HG03342 (cell line): ENCODE measurements around the gene KLHL33.
A peak's percentile ranks its signal among the peaks of the same experiment; 100 is the strongest.

ENCODE experiments used
- ATAC-seq: cut with Tn5 transposase; IDR thresholded peaks from one replicate; pipeline ENCODE4 v1.9.1; 2021; ENCODE audit warnings: mild to moderate bottlenecking, moderate library complexity; ENCODE audit not compliant: unreplicated experiment

Gene KLHL33

GRCh38 chr14:20415782-20416206 lies 20.2 kb downstream of the KLHL33 start:
- ATAC-seq = peak; percentile 51

GRCh38 chr14:20413744-20414082 lies 22.3 kb downstream of the KLHL33 start:
- ATAC-seq = no peak

GRCh38 chr14:20412876-20413743 lies 22.9 kb downstream of the KLHL33 start, which contains the start of gene TEP1:
TEP1 (minus strand) TSS chr14:20413501; CDS start chr14:20408439, 5,062 bp downstream.
- ATAC-seq = peak; percentile 59

- ATAC-seq = peak; percentile 67
Measured at GRCh38 chr14:20412411-20412810, 23.6 kb downstream of the KLHL33 start.

- ATAC-seq = no peak
Measured at GRCh38 chr14:20409226-20409625, 26.7 kb downstream of the KLHL33 start.

- ATAC-seq = no peak
Measured at GRCh38 chr14:20403521-20403920, 32.4 kb downstream of the KLHL33 start.

- no peak for ATAC-seq
Measured at GRCh38 chr14:20400965-20401593, 34.9 kb downstream of the KLHL33 start.

- no peak for ATAC-seq
Measured at GRCh38 chr14:20400589-20400964, 35.4 kb downstream of the KLHL33 start.

GRCh38 chr14:20397511-20397910 lies 38.5 kb downstream of the KLHL33 start:
- ATAC-seq = no peak

- ATAC-seq = no peak
Measured at GRCh38 chr14:20391505-20391904, 44.5 kb downstream of the KLHL33 start.

GRCh38 chr14:20388159-20388558 lies 47.8 kb downstream of the KLHL33 start:
- ATAC-seq = no peak

GRCh38 chr14:20387576-20387975 lies 48.4 kb downstream of the KLHL33 start:
- ATAC-seq = no peak

GRCh38 chr14:20386276-20386855 lies 49.6 kb downstream of the KLHL33 start:
- no peak for ATAC-seq

- no peak for ATAC-seq
Measured at GRCh38 chr14:20384886-20385285, 51.1 kb downstream of the KLHL33 start.

- no peak for ATAC-seq
Measured at GRCh38 chr14:20384321-20384720, 51.6 kb downstream of the KLHL33 start.

- no peak for ATAC-seq
Measured at GRCh38 chr14:20383636-20384035, 52.3 kb downstream of the KLHL33 start.

- ATAC-seq = no peak
Measured at GRCh38 chr14:20383032-20383431, 52.9 kb downstream of the KLHL33 start.

- no peak for ATAC-seq
Measured at GRCh38 chr14:20382526-20382925, 53.4 kb downstream of the KLHL33 start.

- no peak for ATAC-seq
Measured at GRCh38 chr14:20381341-20381740, 54.6 kb downstream of the KLHL33 start.

GRCh38 chr14:20380681-20381080 lies 55.3 kb downstream of the KLHL33 start:
- ATAC-seq = no peak

- no peak for ATAC-seq
Measured at GRCh38 chr14:20379743-20380142, 56.2 kb downstream of the KLHL33 start.

GRCh38 chr14:20377171-20377570 lies 58.8 kb downstream of the KLHL33 start:
- no peak for ATAC-seq
